A204.1 (cell line): ENCODE data around the gene ARHGAP15.

Experiments
- FAIRE-seq: peaks from 2 replicates; lab custom pipeline; 2012; peaks lifted over from hg19 to GRCh38; lab: Jason Lieb, UNC

ARHGAP15 gene

GRCh38 chr2:143455317-143455716 lies 326.1 kb downstream of the ARHGAP15 start:
- no peak for FAIRE-seq

GRCh38 chr2:143458258-143459190 lies 329.3 kb downstream of the ARHGAP15 start:
- FAIRE-seq = no peak

GRCh38 chr2:143460382-143460781 lies 331.2 kb downstream of the ARHGAP15 start:
- no peak for FAIRE-seq

GRCh38 chr2:143463719-143464118 lies 334.5 kb downstream of the ARHGAP15 start:
- no peak for FAIRE-seq

GRCh38 chr2:143466391-143466790 lies 337.2 kb downstream of the ARHGAP15 start:
- FAIRE-seq = no peak

GRCh38 chr2:143467011-143467410 lies 337.8 kb downstream of the ARHGAP15 start:
- no peak for FAIRE-seq

- no peak for FAIRE-seq
Observed at GRCh38 chr2:143468341-143468888, 339.2 kb downstream of the ARHGAP15 start.

- no peak for FAIRE-seq
Observed at GRCh38 chr2:143469323-143469722, 340.1 kb downstream of the ARHGAP15 start.

GRCh38 chr2:143471550-143471949 lies 342.3 kb downstream of the ARHGAP15 start:
- FAIRE-seq = no peak

GRCh38 chr2:143473216-143473615 lies 344.0 kb downstream of the ARHGAP15 start:
- FAIRE-seq = no peak

GRCh38 chr2:143473820-143474219 lies 344.6 kb downstream of the ARHGAP15 start:
- no peak for FAIRE-seq

- no peak for FAIRE-seq
Observed at GRCh38 chr2:143474586-143474985, 345.4 kb downstream of the ARHGAP15 start.

- no peak for FAIRE-seq
Observed at GRCh38 chr2:143475041-143475776, 346.0 kb downstream of the ARHGAP15 start.

GRCh38 chr2:143476336-143477087 lies 347.3 kb downstream of the ARHGAP15 start:
- no peak for FAIRE-seq

GRCh38 chr2:143477714-143478443 lies 348.7 kb downstream of the ARHGAP15 start:
- no peak for FAIRE-seq

GRCh38 chr2:143480086-143480485 lies 350.9 kb downstream of the ARHGAP15 start:
- FAIRE-seq = no peak

- no peak for FAIRE-seq
Observed at GRCh38 chr2:143480601-143481236, 351.5 kb downstream of the ARHGAP15 start.

- no peak for FAIRE-seq
Observed at GRCh38 chr2:143481237-143481623, 352.0 kb downstream of the ARHGAP15 start.

GRCh38 chr2:143481733-143482132 lies 352.5 kb downstream of the ARHGAP15 start:
- no peak for FAIRE-seq

GRCh38 chr2:143482316-143482715 lies 353.1 kb downstream of the ARHGAP15 start:
- no peak for FAIRE-seq

- no peak for FAIRE-seq
Observed at GRCh38 chr2:143482771-143483170, 353.6 kb downstream of the ARHGAP15 start.
